Subcutaneous adipose tissue (tissue), 4 donors: ENCODE data around the gene ZNF560. TPM values are rescaled to one million over a fixed set of nuclear protein-coding genes. Genes with fewer than 3 reads are reported as not detected.

ENCODE experiments used
- CTCF ChIP-seq: fragments of 450-650 bp; IDR thresholded peaks from one replicate; pipeline ENCODE4 v1.5.1; 2016; ENCODE audit warnings: low read depth, mild to moderate bottlenecking, control low read depth, antibody characterized with exemption, moderate library complexity
- total RNA-seq, 4 donors: library from RNA; depleted of rRNA; stranded (reverse); fragments of >200 nt; gene quantifications; one replicate each; pipeline ENCODE4 v1.1.0, GENCODE V29; 2016

ZNF560 gene
- total RNA-seq, 4 donors from 2014 or later = not detected

- no peak for TF ChIP-seq CTCF
Measured at GRCh38 chr19:9431475-9431874, 66.9 kb downstream of the ZNF560 start.

- no peak for TF ChIP-seq CTCF
Measured at GRCh38 chr19:9430444-9430843, 68.0 kb downstream of the ZNF560 start.

GRCh38 chr19:9427941-9428340 lies 70.5 kb downstream of the ZNF560 start:
- no peak for TF ChIP-seq CTCF

Other genes with a start within 250 kb of the ZNF560 start
- not detected for gene OR7E24, start 247.7 kb downstream of the ZNF560 start, total RNA-seq
- 10 to 100 TPM; 10.3 to 11.9 (median 11.4) TPM for gene ZNF699, start 188.8 kb downstream of the ZNF560 start, total RNA-seq
- 10 to 100 TPM; 15.1 to 30.3 (median 22.2) TPM for gene ZNF559, start 174.4 kb downstream of the ZNF560 start, total RNA-seq
- gene ZNF177, start 135.6 kb downstream of the ZNF560 start, total RNA-seq = 1 to 10 TPM; 2.6 to 5.3 (median 3.4) TPM
- gene ZNF266, start 63.0 kb downstream of the ZNF560 start, total RNA-seq = 10 to 100 TPM; 19.6 to 41.6 (median 23.5) TPM
- gene ZNF426, start 40.0 kb upstream of the ZNF560 start, total RNA-seq = 10 to 100 TPM in 3 of 4 donors, 1 to 10 TPM in 1; 8.8 to 13.4 (median 11.4) TPM
- 10 to 100 TPM; 22.3 to 31.3 (median 26.5) TPM for gene ZNF121, start 85.9 kb upstream of the ZNF560 start, total RNA-seq
- gene ZNF561, start 122.6 kb upstream of the ZNF560 start, total RNA-seq = 10 to 100 TPM; 22.6 to 33.4 (median 30.8) TPM
- gene ZNF562, start 176.5 kb upstream of the ZNF560 start, total RNA-seq = 10 to 100 TPM; 21.8 to 27.7 (median 23.1) TPM